GM23248 (cell line): ENCODE measurements around the gene GPER1. TPM values are rescaled to one million over a fixed set of nuclear protein-coding genes. Genes with fewer than 3 reads are reported as not detected.
A peak's percentile ranks its signal among the peaks of the same experiment; 100 is the strongest.

ENCODE experiments used
- DNase-seq: peaks from one replicate; pipeline ENCODE4 v3.0.0-alpha.2; 2015
- H2AFZ ChIP-seq: fragments of 200-600 bp; sonication (generic); 2 replicates; pipeline ENCODE4 v1.6.1; 2016; ENCODE audit warnings: antibody characterized with exemption
- H3F3A ChIP-seq: fragments of 200-600 bp; sonication (generic); 2 replicates; pipeline ENCODE4 v1.6.1; 2016; ENCODE audit warnings: mild to moderate bottlenecking, antibody characterized with exemption, mixed run types; ENCODE audit not compliant: insufficient read depth
- H3K27ac ChIP-seq: fragments of 200-600 bp; sonication (generic); 2 replicates; pipeline ENCODE4 v1.5.1; 2016; ENCODE audit warnings: mild to moderate bottlenecking
- H3K27me3 ChIP-seq: fragments of 200-600 bp; sonication (generic); replicated peaks from 2 replicates; pipeline ENCODE4 v1.6.1; 2016; ENCODE audit warnings: mild to moderate bottlenecking; ENCODE audit not compliant: insufficient read depth
- H3K36me3 ChIP-seq: fragments of 200-600 bp; sonication (generic); 2 replicates; pipeline ENCODE4 v1.6.1; 2016; ENCODE audit warnings: low read depth, mild to moderate bottlenecking
- H3K4me1 ChIP-seq: fragments of 200-600 bp; sonication (generic); 2 replicates; pipeline ENCODE4 v1.6.1; 2016; ENCODE audit warnings: mild to moderate bottlenecking; ENCODE audit not compliant: insufficient read depth
- H3K4me2 ChIP-seq: fragments of 200-600 bp; sonication (generic); one replicate; pipeline ENCODE4 v1.6.1; 2016; ENCODE audit warnings: mild to moderate bottlenecking; ENCODE audit not compliant: unreplicated experiment
- H3K4me3 ChIP-seq: fragments of 200-600 bp; sonication (generic); 2 replicates; pipeline ENCODE4 v1.5.1; 2016; ENCODE audit warnings: mild to moderate bottlenecking
- H3K79me2 ChIP-seq: fragments of 200-600 bp; sonication (generic); 2 replicates; pipeline ENCODE4 v1.6.1; 2016; ENCODE audit warnings: mild to moderate bottlenecking; ENCODE audit not compliant: insufficient read depth
- H3K9ac ChIP-seq: fragments of 200-600 bp; sonication (generic); 2 replicates; pipeline ENCODE4 v1.6.1; 2016; ENCODE audit warnings: mild to moderate bottlenecking
- H3K9me2 ChIP-seq: fragments of 200-600 bp; sonication (generic); 2 replicates; pipeline ENCODE4 v1.6.1; 2016; ENCODE audit warnings: mixed run types, mild to moderate bottlenecking, moderate library complexity; ENCODE audit not compliant: insufficient read depth
- H3K9me3 ChIP-seq: fragments of 200-600 bp; sonication (generic); one replicate; pipeline ENCODE4 v1.6.1; 2017; ENCODE audit warnings: low read depth
- H4K20me1 ChIP-seq: fragments of 200-600 bp; sonication (generic); 2 replicates; pipeline ENCODE4 v1.6.0; 2016; ENCODE audit not compliant: insufficient read depth
- EZH2 ChIP-seq: fragments of 200-600 bp; sonication (generic); IDR thresholded peaks from 2 replicates; pipeline ENCODE4 v1.6.1; 2018; ENCODE audit warnings: antibody characterized with exemption, mild to moderate bottlenecking; ENCODE audit not compliant: insufficient read depth, poor library complexity, severe bottlenecking
- EZH2phosphoT487 ChIP-seq: fragments of 200-600 bp; sonication (generic); IDR thresholded peaks from 2 replicates; pipeline ENCODE4 v1.6.1; 2018; ENCODE audit warnings: antibody characterized with exemption, moderate library complexity, mild to moderate bottlenecking, low read depth; ENCODE audit not compliant: insufficient read depth
- WGBS, 2 experiments: methylation state at CpG; one replicate each; pipeline ENCODE4 v1.1.6; 2015 to 2017; ENCODE audit warnings: low lambda C conversion rate in 2 of 2, low coverage in 1 of 2; ENCODE audit errors: missing lambda C conversion rate in 2 of 2; 5-methylcytosine and 5-hydroxymethylcytosine counted together
- in situ Hi-C: fragments of 300-500 bp; cut with MboI; formaldehyde crosslinking; loops from 2 replicates; pipeline ENCODE4 v1.15.0; 2020
- polyA plus RNA-seq: library from polyadenylated mRNA; unstranded; fragments of >200 nt; fragmentation: Nextera tagmentation; extraction: Ambion mirVana; gene quantifications from 2 replicates; pipeline ENCODE4 v1.2.1, GENCODE V29; 2016
- total RNA-seq: library from RNA; depleted of rRNA; stranded (reverse); fragments of >200 nt; shearing (Covaris generic); gene quantifications from 2 replicates; pipeline ENCODE4 v1.2.3, GENCODE V29; 2014

GPER1 gene
- total and polyA plus RNA-seq, 2 experiments from 2014 or later, result 5.6 to 6.7 TPM

DNA sequence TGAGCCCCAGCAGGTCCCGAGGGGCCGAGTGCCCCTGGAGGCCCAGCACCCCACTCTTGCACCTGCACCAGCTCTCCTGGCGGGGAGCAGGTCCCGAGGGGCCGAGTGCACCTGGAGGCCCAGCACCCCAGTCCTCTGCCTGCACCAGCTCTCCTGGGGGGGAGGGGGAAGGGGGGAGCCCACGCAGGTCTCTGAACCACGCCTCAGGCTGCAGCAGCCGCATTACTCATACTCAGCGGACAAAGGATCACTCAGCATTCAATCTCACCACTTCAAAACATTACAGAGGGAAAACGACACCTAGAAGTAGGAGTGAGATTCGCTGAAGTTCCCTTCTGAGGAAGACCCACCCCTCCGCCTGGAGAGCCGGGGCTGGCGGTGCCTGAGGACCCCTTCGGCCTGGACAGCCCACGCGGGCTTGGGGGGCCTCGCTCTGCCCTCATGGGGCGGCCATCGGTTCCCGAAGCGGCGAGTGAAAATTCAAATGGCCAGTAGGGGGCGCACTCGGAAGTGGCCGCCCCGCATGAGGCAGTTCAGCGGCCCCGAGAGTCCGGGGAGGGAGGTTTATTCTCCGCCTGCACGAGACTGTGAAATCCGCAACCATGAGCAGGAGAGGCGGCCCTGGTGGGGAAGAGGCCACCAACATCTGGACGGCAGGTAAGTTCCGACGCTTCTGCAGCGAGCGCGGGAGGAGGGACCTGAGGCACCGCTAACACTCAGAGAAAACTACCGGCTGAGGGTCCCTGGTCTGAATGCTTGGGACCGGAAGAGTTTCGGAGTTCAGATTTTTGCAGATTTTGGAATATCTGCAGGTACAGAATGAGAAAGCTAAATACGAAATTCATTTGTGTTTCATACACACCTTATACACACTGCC is 1.1 kb upstream of the GPER1 start:
- peak overlapping the region; percentile 78 for H3K9ac ChIP-seq
- H3K9me2 ChIP-seq, result no peaks in the 10 kb centered on the region
- in situ Hi-C loops, result no loop called here
- H3K4me1 ChIP-seq, result peaks cover 34% of the 10 kb centered on the region
- H3K36me3 ChIP-seq, result no peaks in the 10 kb centered on the region
- TF ChIP-seq EZH2phosphoT487 (no peak), EZH2 (no peak)
- peak overlapping the region; percentile 81 for H3K4me3 ChIP-seq
- H4K20me1 ChIP-seq, result no peaks in the 10 kb centered on the region
- peak; percentile 81 for DNase-seq
- no peaks in the 10 kb centered on the region for H3K27me3 ChIP-seq
- peak overlapping the region; percentile 76 for H2AFZ ChIP-seq
- no peaks in the 10 kb centered on the region for H3K9me3 ChIP-seq
- H3K79me2 ChIP-seq, result no peaks in the 10 kb centered on the region
- WGBS, 2 experiments, result 3 to 4% methylated on average over 44 to 45 of the region's 45 CpGs
- H3K4me2 ChIP-seq, result peak overlapping the region; percentile 96
- peaks cover 27% of the 10 kb centered on the region for H3F3A ChIP-seq
- peak overlapping the region; percentile 71 for H3K27ac ChIP-seq

- H4K20me1 ChIP-seq, result no peaks in the 10 kb centered on the region
- H3K4me3 ChIP-seq, result peak overlapping the region; percentile 81
- peak; percentile 75 for DNase-seq
Measured at GRCh38 chr7:1087465-1087814, 473 bp upstream of the GPER1 start.

DNA sequence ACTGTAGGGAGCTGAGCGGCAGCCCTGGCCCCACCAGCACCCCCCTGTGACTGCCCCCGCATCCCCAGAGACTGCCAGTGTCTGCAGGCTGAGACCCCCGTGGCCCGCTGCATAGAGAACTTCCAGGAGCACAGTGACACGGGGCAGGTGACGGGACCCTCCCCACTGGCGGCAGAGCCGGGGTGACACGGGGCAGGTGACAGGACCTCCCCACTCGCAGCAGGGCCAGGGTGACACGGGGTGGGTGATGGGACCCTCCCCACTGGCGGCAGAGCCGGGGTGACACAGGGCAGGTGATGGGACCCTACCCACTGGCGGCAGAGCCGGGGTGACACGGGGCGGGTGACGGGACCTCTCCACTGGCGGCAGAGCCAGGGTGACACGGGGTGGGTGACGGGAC is 2.3 kb downstream of the GPER1 start:
- TF ChIP-seq EZH2phosphoT487 (no peak), EZH2 (no peak)
- Histone ChIP-seq H3K36me3 (no peaks in the 10 kb centered on the region), H3K79me2 (no peaks in the 10 kb centered on the region), H3K9me3 (no peaks in the 10 kb centered on the region), H3K4me1 (peaks cover 34% of the 10 kb centered on the region), H2AFZ (no peak overlapping the region), H3K9ac (no peak overlapping the region), H3F3A (peaks cover 27% of the 10 kb centered on the region), H3K9me2 (no peaks in the 10 kb centered on the region), H3K27me3 (no peaks in the 10 kb centered on the region), H3K27ac (no peak overlapping the region), H3K4me2 (no peak overlapping the region), H3K4me3 (no peak overlapping the region), H4K20me1 (no peaks in the 10 kb centered on the region)
- no peak for DNase-seq
- in situ Hi-C loops, result no loop called here
- WGBS, 2 experiments, result 84 to 91% methylated on average over 12 to 21 of the region's 21 CpGs

More at GRCh38 chr7:1087465-1087814, 473 bp upstream of the GPER1 start:
- Histone ChIP-seq H3F3A (peaks cover 27% of the 10 kb centered on the region), H3K27ac (peak overlapping the region; percentile 71), H3K36me3 (no peaks in the 10 kb centered on the region), H2AFZ (peak overlapping the region; percentile 76), H3K9ac (peak overlapping the region; percentile 78), H3K9me3 (no peaks in the 10 kb centered on the region), H3K79me2 (no peaks in the 10 kb centered on the region), H3K4me2 (peak overlapping the region; percentile 96), H3K4me1 (peaks cover 34% of the 10 kb centered on the region), H3K9me2 (no peaks in the 10 kb centered on the region), H3K27me3 (no peaks in the 10 kb centered on the region)
- in situ Hi-C loops, result no loop called here
- WGBS, 2 experiments, result 6 to 9% methylated on average over 6 of the region's 6 CpGs
- TF ChIP-seq EZH2, result no peak
- TF ChIP-seq EZH2phosphoT487, result no peak

DNA sequence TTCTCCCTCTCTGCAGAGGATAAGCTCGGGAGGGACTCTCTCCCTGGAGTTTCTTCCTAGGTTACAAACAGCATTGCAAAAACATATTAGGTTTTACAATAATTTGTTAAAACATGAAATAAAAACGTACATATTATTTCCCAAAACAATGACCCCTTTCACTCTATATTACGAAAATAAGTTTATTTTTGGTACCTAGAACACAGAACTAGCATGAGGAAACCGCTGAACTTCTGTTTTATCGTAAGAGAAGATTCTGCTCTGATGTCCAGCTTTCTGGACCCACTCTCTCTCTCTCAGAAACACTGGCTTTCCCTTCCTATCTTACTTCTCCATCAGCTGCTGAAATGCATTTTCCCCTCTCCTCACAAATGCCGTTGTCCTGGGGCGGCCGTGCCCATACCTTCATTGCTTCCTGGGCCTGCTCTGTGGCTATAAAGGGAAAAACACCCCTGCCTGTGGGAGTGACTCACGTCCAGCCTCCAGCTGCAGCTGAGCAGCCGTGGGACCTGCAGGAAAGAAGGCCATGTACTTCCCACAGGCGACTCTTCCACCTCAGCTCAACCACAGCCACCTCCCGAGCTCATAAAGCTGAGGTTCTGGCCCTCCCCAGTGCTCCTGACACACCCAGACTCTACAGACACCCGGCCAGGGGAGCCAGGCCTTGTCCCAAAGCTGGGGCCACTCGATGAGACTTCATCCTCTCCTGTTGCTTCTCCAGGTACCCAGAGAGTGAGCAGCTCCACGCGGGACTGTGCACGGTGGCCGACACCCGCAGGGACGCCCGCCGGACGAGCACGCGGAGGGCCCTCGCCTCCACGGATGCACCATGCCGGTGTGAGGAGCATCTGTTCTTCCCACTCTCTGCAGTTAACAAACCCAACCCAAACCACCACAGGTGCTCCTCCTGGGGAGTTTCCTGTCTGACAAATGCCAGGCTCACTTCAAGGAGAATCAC is 3.1 kb downstream of the GPER1 start:
- DNase-seq, result no peak
- Histone ChIP-seq H4K20me1 (no peaks in the 10 kb centered on the region), H3K36me3 (no peaks in the 10 kb centered on the region), H3K27me3 (no peaks in the 10 kb centered on the region), H3K79me2 (no peaks in the 10 kb centered on the region), H3K27ac (no peak overlapping the region), H3K9me2 (no peaks in the 10 kb centered on the region), H3F3A (peaks cover 23% of the 10 kb centered on the region), H3K4me1 (peaks cover 31% of the 10 kb centered on the region), H2AFZ (no peak overlapping the region), H3K9ac (no peak overlapping the region), H3K4me2 (no peak overlapping the region), H3K4me3 (no peak overlapping the region), H3K9me3 (no peaks in the 10 kb centered on the region)
- 88 to 89% methylated on average over 28 of the region's 28 CpGs for WGBS, 2 experiments
- TF ChIP-seq EZH2, result no peak
- TF ChIP-seq EZH2phosphoT487, result no peak
- in situ Hi-C loops, result no loop called here
